Omental fat pad (tissue), 4 donors: ENCODE measurements around the gene LHFPL6. TPM values are rescaled to one million over a fixed set of nuclear protein-coding genes. Genes with fewer than 3 reads are reported as not detected.

ENCODE experiments used
- ATAC-seq: fragments of 150-250 bp; one replicate; pipeline ENCODE4 v1.9.1; 2016; ENCODE audit warnings: mild to moderate bottlenecking, moderate library complexity; ENCODE audit not compliant: low FRiP score
- DNase-seq: peaks from one replicate; pipeline ENCODE4 v3.0.0-alpha.2; 2019; ENCODE audit warnings: low spot score
- total RNA-seq, 4 donors: library from RNA; depleted of rRNA; stranded (reverse); fragments of >200 nt; gene quantifications; one replicate each; pipeline ENCODE4 v1.1.0, GENCODE V29; 2016
- TF ChIP-seq, protein P1 (sequence below), 3 donors: fragments of 450-650 bp; IDR thresholded peaks; one replicate each; pipeline ENCODE4 v1.5.1; 2016 to 2017; ENCODE audit warnings: antibody characterized with exemption in 3 of 3, mild to moderate bottlenecking in 3 of 3, moderate library complexity in 2 of 3

LHFPL6 gene
- total RNA-seq, 4 donors from 2014 or later = 66.1 to 208 (median 109) TPM

GRCh38 chr13:39575641-39576238 lies 27.3 kb downstream of the LHFPL6 start:
- no peak for DNase-seq
- TF ChIP-seq, protein P1, sequence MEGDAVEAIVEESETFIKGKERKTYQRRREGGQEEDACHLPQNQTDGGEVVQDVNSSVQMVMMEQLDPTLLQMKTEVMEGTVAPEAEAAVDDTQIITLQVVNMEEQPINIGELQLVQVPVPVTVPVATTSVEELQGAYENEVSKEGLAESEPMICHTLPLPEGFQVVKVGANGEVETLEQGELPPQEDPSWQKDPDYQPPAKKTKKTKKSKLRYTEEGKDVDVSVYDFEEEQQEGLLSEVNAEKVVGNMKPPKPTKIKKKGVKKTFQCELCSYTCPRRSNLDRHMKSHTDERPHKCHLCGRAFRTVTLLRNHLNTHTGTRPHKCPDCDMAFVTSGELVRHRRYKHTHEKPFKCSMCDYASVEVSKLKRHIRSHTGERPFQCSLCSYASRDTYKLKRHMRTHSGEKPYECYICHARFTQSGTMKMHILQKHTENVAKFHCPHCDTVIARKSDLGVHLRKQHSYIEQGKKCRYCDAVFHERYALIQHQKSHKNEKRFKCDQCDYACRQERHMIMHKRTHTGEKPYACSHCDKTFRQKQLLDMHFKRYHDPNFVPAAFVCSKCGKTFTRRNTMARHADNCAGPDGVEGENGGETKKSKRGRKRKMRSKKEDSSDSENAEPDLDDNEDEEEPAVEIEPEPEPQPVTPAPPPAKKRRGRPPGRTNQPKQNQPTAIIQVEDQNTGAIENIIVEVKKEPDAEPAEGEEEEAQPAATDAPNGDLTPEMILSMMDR (IDR thresholded peaks at IDR 0.05) = no peak
- ATAC-seq = no peak

DNA sequence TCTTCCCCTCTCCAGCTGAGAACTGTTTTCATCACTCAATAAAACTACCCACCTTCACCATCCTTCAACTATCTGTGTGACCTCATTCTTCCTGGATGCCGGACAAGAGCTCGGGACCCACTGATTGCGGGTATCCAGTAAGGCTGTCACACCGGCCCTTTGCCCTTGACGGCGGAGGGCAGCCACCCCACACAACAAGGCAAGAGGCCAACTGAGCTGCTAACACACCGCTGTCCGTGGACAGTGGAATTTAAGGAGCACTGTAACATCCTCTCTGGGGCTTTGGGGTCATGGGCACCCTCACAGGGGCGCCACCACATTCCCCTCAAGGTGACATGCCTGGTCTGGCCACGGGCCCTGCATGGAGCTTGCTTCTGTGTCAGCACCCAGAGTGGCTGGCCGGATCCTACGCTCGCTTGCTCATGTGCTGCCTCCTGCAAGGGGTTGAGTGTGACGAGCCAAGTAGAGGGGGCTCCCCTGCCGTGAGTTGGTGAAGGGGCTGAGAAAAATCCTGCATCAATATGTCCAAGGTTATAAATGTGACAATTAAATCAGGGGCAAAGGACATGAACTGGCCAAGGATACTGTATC lies 31.4 kb downstream of the LHFPL6 start:
- ATAC-seq (no peak), DNase-seq (no peak)
- TF ChIP-seq, protein P1 (IDR thresholded peaks at IDR 0.05) = no peak

DNA sequence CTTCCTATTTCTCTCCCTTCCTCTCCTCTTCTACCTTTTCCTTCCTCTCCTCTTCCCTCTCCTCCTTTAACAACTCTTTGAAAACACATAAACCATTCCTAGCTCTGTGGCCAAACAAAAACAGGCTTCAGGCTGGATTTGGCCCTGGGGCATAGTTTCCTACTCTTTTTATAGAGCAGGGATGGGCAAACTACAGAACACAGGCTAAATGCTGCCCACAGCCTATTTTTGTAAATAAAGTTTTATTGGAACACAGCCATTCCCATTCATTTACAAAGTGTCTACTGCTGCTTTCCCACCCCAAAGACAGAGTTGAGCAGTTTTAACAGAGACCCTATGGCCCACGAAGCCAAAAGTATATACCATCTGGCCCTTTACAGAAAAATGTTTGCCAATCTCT lies 35.4 kb downstream of the LHFPL6 start:
- DNase-seq (no peak), ATAC-seq (no peak)
- TF ChIP-seq, protein P1 (IDR thresholded peaks at IDR 0.05) = no peak

GRCh38 chr13:39566216-39566869 lies 36.6 kb downstream of the LHFPL6 start:
- DNase-seq = no peak
- ATAC-seq = no peak
- TF ChIP-seq, protein P1 (IDR thresholded peaks at IDR 0.05) = no peak

DNA sequence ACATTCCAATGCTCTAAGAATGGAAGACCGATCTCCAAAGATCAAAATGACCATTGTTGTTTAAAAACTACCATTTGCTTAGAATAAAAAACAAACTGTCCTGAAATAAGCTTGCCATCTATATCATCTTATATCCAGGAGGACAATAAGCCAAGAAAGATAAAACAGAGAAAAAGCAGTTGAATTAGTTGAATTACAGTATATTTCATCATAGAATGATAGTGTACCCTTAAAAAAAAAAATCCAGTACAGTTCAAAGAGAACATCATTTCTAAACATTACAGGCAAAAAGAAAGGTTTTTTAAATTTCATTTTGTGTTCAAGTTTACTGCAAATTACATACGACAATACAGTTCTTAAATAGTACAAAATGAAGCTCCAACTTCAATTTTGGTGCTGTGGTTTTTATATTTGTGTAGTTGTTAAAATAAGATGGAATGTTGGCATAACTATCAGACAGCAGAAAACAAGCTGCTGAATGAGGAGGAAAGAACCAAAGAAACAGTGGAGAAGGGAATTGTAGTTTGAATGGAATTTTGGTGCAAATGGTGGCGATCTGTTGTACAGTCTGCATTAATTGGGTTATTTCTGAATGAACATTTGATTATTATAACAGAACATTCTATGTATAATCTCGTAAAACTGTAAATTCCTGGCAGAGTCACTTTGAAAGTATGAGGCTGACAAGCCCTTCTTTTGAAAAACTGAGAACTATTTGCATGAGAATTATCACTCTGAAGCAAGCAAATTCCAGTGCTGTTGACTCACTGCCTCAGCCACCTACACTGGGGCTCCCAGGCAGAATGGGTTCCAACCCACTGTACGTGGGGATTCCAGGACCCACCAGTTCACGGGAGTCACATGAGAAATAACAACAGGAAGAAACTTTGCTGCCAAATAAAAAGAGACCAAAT lies 37.7 kb downstream of the LHFPL6 start:
- no peak for DNase-seq
- TF ChIP-seq, protein P1 (IDR thresholded peaks at IDR 0.05) = no peak
- peak; percentile 96 for ATAC-seq

GRCh38 chr13:39563470-39563735 lies 39.6 kb downstream of the LHFPL6 start:
- ATAC-seq (no peak), DNase-seq (no peak)
- TF ChIP-seq, protein P1 (IDR thresholded peaks at IDR 0.05) = no peak
